ENCODE measurements around the gene PSMD1. TPM values are rescaled to one million over a fixed set of nuclear protein-coding genes. Genes with fewer than 3 reads are reported as not detected.

The PSMD1 gene
- total RNA-seq, 1 donor from 2014 or later = 59.0 TPM

DNA sequence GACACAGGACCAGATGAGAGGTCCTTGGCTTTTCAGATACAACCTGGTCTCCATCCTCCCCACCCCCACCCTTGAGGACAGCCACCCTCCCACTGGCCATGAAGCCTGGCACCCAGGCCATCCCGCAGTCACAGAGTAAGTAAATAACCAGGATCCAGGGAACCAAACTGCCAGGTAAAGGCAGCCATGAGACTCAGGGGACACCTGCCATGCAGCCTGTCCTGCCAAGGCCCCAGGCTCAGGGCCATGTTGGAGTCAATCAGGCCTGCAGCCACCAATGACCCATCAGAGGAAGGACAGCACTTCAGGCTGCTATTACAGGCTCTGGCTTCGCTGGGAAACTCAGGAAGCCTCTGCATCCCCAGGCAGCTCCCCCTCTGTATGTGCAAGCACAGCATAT is 45.1 kb upstream of the PSMD1 start:
- no peak for TF ChIP-seq CTCF (IDR thresholded peaks at IDR 0.05)
- Histone ChIP-seq H3K36me3 (no peaks in the 10 kb centered on the region), H3K27me3 (peaks cover 6% of the 10 kb centered on the region), H3K9me3 (no peaks in the 10 kb centered on the region), H3K4me3 (no peak overlapping the region), H3K27ac (no peak overlapping the region), H3K4me1 (no peaks in the 10 kb centered on the region)
- DNase-seq (no peak), ATAC-seq (no peak)
- intact Hi-C loops (cut with DNase I) = no loop called here

DNA sequence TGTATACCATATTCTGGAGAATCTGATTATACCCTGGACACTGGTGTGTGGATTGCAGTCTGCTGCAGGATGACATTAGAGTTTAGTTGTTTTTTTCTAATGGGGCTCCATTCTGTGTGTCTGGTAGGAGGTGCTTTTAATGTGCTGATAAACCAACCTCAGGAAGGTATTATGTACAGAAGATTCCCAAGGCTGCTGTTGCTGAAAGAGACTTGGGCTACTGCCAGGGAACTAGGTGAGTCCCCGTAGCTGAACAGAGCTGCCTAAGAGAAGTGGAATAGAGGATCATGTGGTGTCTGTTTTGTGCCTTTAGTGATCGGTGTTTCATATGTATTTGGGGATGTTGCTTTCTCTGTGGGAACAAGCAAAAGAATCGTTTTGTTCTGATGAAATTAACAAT is 44.2 kb upstream of the PSMD1 start:
- no peak for ATAC-seq
- no peak for DNase-seq
- no peaks in the 10 kb centered on the region for H3K9me3 ChIP-seq
- H3K4me3 ChIP-seq = no peak overlapping the region
- no peaks in the 10 kb centered on the region for H3K36me3 ChIP-seq
- intact Hi-C loops (cut with DNase I) = no loop called here
- H3K4me1 ChIP-seq = no peaks in the 10 kb centered on the region
- H3K27ac ChIP-seq = no peak overlapping the region
- no peak for TF ChIP-seq CTCF (IDR thresholded peaks at IDR 0.05)
- peaks cover 6% of the 10 kb centered on the region for H3K27me3 ChIP-seq

- DNase-seq (no peak), ATAC-seq (no peak)
- H3K9me3 ChIP-seq = no peaks in the 10 kb centered on the region
- intact Hi-C loops (cut with DNase I) = no loop called here
- no peaks in the 10 kb centered on the region for H3K4me1 ChIP-seq
- peaks cover 6% of the 10 kb centered on the region for H3K27me3 ChIP-seq
- no peak for TF ChIP-seq CTCF (IDR thresholded peaks at IDR 0.05)
- no peak overlapping the region for H3K27ac ChIP-seq
- no peaks in the 10 kb centered on the region for H3K36me3 ChIP-seq
- H3K4me3 ChIP-seq = no peak overlapping the region
Measured at GRCh38 chr2:231013820-231014219, 42.8 kb upstream of the PSMD1 start.

DNA sequence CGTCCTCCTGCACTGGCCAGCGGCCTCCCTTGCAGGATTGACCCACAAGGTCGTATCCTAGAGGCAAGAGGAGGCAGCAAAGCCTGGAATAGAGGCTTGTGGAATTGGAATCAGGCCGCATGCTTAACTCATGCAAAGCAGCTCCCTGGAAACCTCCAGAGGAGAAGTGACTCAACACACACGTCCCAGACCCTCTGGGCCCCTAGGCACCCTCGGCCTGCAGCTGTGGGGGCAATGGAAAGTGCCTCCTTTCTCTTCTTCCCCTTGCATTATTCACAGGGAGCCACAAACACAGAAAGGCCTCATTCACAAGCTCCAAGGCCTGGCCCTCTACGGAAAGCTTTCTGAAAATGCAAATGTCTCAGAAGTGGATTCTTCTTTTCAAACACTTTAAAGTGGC is 41.2 kb upstream of the PSMD1 start:
- ATAC-seq = no peak
- DNase-seq = no peak
- intact Hi-C loops (cut with DNase I) = no loop called here
- Histone ChIP-seq H3K36me3 (no peaks in the 10 kb centered on the region), H3K27ac (no peak overlapping the region), H3K27me3 (peaks cover 6% of the 10 kb centered on the region), H3K4me1 (no peaks in the 10 kb centered on the region), H3K9me3 (no peaks in the 10 kb centered on the region), H3K4me3 (no peak overlapping the region)
- no peak for TF ChIP-seq CTCF (IDR thresholded peaks at IDR 0.05)

DNA sequence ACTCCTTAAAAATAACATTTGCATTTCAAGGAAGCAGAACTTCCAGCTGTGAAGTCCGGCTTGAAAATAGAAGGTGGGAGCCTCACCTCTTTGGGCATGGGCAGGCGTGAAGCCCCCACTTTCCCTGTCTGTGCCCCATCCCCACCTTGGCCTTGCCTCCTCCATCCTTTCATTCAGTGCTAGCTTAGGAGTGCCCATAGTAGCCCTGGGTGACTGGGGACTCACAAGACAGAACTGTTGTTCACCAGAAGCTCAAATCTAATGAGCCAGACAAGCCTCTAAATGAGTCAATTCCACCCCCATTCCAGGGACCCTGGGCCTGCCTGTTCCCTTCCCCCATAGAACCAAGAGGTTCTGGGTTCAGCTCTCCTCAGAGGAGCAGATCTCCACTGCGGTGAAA is 40.7 kb upstream of the PSMD1 start:
- no peaks in the 10 kb centered on the region for H3K4me1 ChIP-seq
- no peak for TF ChIP-seq CTCF (IDR thresholded peaks at IDR 0.05)
- ATAC-seq = no peak
- DNase-seq = no peak
- intact Hi-C loops (cut with DNase I) = no loop called here
- peaks cover 6% of the 10 kb centered on the region for H3K27me3 ChIP-seq
- no peaks in the 10 kb centered on the region for H3K36me3 ChIP-seq
- no peak overlapping the region for H3K4me3 ChIP-seq
- no peak overlapping the region for H3K27ac ChIP-seq
- no peaks in the 10 kb centered on the region for H3K9me3 ChIP-seq

DNA sequence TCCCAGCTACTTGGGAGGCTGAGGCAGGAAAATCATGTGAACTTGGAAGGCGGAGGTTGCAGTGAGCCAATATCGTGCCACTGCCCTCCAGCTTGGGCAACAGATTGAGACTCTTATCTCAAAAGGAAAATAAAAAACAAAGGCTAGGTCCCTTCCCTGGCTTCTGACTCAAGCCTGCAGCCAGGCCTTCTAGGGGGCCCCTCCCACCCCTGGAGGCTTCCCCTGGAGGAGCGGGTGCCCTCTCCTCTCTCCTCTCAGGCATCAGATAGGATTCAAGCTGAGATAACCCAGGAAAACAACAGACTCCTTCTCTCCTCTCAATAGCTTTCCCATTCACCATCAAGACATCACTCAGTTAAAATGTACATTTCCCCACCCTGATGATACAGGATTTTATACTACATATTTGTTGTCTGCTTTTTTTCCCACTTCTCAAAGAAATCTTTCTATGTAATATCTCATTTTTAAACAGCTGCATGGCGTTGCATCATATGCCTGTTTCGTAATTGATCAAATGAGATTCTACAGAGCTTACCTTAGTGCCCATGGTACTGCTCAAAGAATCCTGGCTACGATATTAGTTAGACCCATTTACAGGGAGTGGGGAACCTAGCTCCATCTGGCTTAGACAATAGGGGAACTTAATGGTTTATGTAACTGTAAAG is 40.0 kb upstream of the PSMD1 start:
- no peak for DNase-seq
- intact Hi-C loops (cut with DNase I) = no loop called here
- TF ChIP-seq CTCF (IDR thresholded peaks at IDR 0.05) = no peak

More for the DNA sequence above, 40.0 kb upstream of the PSMD1 start:
- Histone ChIP-seq H3K27me3 (peaks cover 6% of the 10 kb centered on the region), H3K9me3 (no peaks in the 10 kb centered on the region), H3K27ac (no peak overlapping the region), H3K4me3 (no peak overlapping the region), H3K4me1 (no peaks in the 10 kb centered on the region), H3K36me3 (no peaks in the 10 kb centered on the region)
- no peak for ATAC-seq

All from upper lobe of right lung (tissue), 1 donor.